BJ (cell line): ENCODE data around the gene BCAS3. TPM values are rescaled to one million over a fixed set of nuclear protein-coding genes. Genes with fewer than 3 reads are reported as not detected.

Source experiments
- CTCF ChIA-PET: fragments of 350-600 bp; formaldehyde crosslinking; extraction: SDS; loops from one replicate; lab custom pipeline; 2021; ENCODE audit warnings: antibody characterized with exemption, inconsistent platforms; lab: Yijun Ruan, JAX
- POLR2A ChIA-PET: fragments of 300-600 bp; sonication (Branson Sonifier 250); formaldehyde crosslinking; extraction: SDS; loops from one replicate; lab custom pipeline; 2021; ENCODE audit warnings: antibody characterized with exemption; lab: Charles Lee
- DNase-seq: peaks from one replicate; pipeline ENCODE4 v3.0.0-alpha.2; 2011; ENCODE audit warnings: low read depth
- H3K27me3 ChIP-seq: 2 replicates; pipeline ENCODE4 v1.6.0; 2011; ENCODE audit warnings: low read length; ENCODE audit not compliant: control insufficient read depth, insufficient read depth
- H3K36me3 ChIP-seq: 2 replicates; pipeline ENCODE4 v1.5.1; 2011; ENCODE audit warnings: low read length; ENCODE audit not compliant: control insufficient read depth, insufficient read depth
- H3K4me3 ChIP-seq: 2 replicates; pipeline ENCODE4 v1.5.1; 2011; ENCODE audit warnings: low read depth, mild to moderate bottlenecking, control low read depth, low read length
- polyA plus RNA-seq: library from polyadenylated mRNA; depleted of rRNA; stranded (reverse); fragments of >200 nt; gene quantifications from 2 replicates; pipeline ENCODE4 v1.2.3, GENCODE V29; 2011
- TF ChIP-seq, protein P1 (sequence below): IDR thresholded peaks from 2 replicates; pipeline ENCODE4 v1.5.1; 2011; ENCODE audit warnings: low read depth, mild to moderate bottlenecking, control low read depth, inconsistent platforms, low read length, moderate library complexity; ENCODE audit not compliant: insufficient read depth

Gene BCAS3
- polyA plus RNA-seq, 1 experiment: 19.5 TPM

DNA sequence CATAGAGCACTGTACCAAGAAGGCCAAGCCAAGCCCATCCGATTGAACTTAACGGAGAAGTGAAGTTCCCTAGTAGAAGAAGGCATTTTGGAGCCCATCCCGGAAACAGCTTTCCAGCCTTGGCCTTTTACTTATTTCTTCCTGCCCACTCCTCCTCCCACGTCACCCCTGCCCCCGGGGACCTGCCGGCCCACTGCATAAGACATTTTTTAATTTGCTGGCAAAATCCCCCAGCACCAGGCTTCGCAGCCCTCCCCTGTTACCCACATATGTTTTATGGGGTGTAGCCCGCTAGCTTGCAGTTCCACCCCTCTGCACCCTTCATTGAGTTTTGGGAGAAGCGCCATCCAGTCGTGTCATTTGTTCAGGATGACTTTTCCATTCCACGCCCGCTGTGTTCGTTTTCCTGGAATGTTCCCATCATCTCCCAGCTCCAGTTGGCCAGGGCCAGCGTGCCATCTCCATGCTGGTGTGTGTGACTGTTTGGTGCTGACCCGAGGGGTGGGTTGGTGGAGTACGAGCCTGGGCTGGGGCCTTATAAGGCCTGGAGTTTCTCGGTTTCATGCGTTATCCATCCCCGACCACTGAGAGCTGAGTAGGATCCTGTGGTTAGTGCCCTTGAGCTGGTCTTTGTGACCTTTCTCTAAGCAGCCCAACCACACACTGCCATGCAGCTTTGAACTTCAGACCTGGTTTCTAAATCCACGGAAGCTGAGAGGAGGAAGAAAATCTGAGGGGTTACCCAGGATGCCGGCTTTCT lies 702.0 kb downstream of the BCAS3 start:
- ChIA-PET POLR2A (no interaction called here), CTCF (interaction anchor here (1.0 to 1.3 kb wide), 3 partner anchors 10 to 71 kb away, joined by 3 to 5 read pairs (median 5); no protein-coding TSS in a partner anchor)
- Histone ChIP-seq H3K27me3 (no peaks in the 10 kb centered on the region), H3K36me3 (no peaks in the 10 kb centered on the region), H3K4me3 (no peak overlapping the region)
- TF ChIP-seq, protein P1, sequence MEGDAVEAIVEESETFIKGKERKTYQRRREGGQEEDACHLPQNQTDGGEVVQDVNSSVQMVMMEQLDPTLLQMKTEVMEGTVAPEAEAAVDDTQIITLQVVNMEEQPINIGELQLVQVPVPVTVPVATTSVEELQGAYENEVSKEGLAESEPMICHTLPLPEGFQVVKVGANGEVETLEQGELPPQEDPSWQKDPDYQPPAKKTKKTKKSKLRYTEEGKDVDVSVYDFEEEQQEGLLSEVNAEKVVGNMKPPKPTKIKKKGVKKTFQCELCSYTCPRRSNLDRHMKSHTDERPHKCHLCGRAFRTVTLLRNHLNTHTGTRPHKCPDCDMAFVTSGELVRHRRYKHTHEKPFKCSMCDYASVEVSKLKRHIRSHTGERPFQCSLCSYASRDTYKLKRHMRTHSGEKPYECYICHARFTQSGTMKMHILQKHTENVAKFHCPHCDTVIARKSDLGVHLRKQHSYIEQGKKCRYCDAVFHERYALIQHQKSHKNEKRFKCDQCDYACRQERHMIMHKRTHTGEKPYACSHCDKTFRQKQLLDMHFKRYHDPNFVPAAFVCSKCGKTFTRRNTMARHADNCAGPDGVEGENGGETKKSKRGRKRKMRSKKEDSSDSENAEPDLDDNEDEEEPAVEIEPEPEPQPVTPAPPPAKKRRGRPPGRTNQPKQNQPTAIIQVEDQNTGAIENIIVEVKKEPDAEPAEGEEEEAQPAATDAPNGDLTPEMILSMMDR: no peak
- DNase-seq: no peak

DNA sequence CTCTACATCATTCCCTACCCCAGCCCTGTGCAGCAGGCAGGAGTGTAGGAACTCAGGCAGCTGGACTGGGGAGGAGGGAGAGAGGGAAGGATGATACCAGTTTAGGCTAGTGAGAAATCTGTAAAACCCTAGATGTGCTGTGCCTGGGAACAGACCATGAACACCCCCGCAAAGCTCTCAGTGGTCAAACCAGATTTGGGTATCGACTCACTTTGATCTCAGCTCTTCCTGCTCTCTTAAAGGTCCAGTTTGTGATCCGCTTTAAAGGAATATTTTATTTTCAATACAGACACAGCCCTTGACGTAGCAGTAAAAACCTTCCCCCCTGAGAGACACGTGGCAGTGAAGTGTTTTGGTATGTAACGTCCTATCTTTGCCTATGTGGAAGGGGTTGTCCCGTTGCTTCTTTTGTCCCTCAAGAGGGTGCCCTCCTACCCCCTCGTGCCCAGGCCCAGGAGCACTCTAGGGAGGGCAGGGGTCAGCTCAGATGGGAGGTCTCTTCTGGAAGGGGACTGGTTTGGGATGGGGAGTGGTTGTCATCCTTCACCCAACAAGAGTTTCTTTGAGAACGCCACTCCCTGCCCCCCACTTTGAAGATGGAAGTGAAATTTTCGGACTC lies 702.7 kb downstream of the BCAS3 start:
- ChIA-PET CTCF (interaction anchor here (1.0 to 1.3 kb wide), 3 partner anchors 10 to 72 kb away, joined by 3 to 5 read pairs (median 5); no protein-coding TSS in a partner anchor), POLR2A (no interaction called here)
- no peaks in the 10 kb centered on the region for H3K36me3 ChIP-seq
- DNase-seq: no peak
- TF ChIP-seq, protein P1: no peak
- H3K27me3 ChIP-seq: no peaks in the 10 kb centered on the region
- no peak overlapping the region for H3K4me3 ChIP-seq

DNA sequence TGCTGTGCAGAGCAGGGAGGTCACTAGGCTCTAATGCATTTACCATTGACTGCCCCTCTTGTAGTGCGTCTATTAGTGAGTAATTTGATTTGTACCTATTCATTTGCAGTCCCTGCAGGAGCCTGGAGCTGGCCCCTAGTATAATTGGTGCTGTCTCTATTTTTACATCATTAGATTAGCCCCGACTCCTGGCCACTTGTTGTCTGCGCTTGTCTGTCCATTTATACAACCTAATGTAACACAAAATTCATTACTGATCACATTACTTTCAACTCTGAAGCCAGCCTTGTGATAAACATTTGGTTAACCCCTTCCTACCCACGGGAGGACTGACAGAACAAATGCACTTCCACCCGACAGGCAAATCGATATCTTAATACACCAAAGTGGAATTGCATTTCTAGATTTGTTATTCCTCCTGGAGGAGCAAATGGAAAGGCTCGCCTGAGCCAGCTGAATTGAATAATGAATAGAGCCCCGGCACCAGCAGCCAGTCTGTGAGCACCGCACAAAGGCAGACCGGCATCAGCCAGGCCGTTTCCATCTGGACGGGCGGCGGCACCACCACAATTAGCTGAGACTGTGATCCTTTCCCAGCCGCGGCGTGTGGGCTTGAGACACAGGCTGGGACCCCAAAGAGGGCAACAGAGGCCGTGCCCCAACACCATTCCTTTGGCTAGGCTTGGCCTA lies 703.3 kb downstream of the BCAS3 start:
- TF ChIP-seq, protein P1: no peak
- CTCF ChIA-PET: no interaction called here
- POLR2A ChIA-PET: no interaction called here

DNA sequence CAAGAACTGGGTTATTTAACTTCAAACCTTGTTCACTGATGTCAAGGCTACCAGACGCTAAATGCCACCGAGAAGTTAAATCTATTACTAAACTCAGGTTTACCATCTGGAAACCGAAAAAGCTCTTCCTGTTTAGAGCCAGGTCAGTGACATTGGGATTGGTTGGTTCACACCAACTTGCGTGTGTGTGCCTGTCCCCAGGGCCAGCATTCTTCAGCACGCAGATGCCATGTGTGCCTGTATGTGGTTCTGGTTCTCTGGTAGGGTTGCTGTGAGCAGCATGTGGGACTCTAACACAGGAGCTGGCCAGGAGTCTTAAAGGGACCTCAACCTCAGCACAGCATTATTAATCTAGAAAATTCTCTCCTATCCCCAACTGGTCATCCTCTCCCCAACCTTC lies 703.9 kb downstream of the BCAS3 start:
- Histone ChIP-seq H3K27me3 (no peaks in the 10 kb centered on the region), H3K4me3 (no peak overlapping the region), H3K36me3 (no peaks in the 10 kb centered on the region)
- ChIA-PET POLR2A (no interaction called here), CTCF (no interaction called here)
- TF ChIP-seq, protein P1: no peak
- DNase-seq: no peak

More for the DNA sequence above, 703.3 kb downstream of the BCAS3 start:
- Histone ChIP-seq H3K27me3 (no peaks in the 10 kb centered on the region), H3K4me3 (no peak overlapping the region), H3K36me3 (no peaks in the 10 kb centered on the region)
- no peak for DNase-seq
